Measurements from ENCODE around the gene TBXT. TPM values are rescaled to one million over a fixed set of nuclear protein-coding genes. Genes with fewer than 3 reads are reported as not detected.

Gene TBXT
- total RNA-seq, 1 donor from 2014 or later, result not detected

DNA sequence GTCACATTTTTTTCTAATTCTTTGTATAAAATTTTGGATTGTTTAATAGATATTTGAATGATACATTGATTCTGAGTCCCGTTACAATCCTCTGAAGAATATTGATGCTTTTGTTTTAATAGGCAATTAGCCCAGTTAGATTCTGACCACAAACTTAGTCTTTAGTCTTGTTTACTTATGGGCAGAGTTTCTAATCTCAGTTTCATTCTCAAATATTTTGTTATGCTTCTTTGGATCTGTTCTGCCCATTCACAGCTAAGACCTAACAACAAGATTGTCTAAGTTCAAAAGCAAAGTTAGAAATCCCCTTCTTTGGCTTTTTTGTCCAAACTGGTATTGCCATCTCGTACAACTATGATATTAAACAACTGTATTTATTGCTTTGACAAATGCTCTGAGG, 58.0 kb downstream of the TBXT start:
- FAIRE-seq (no peak), DNase-seq (ENCODE audit: low read depth) (no peak)
- Histone ChIP-seq H3K27me3 (ENCODE audit: control insufficient read depth, insufficient read depth, low read length) (no peaks in the 10 kb centered on the region), H3K36me3 (ENCODE audit: control insufficient read depth, insufficient read depth, low read length) (no peaks in the 10 kb centered on the region), H3K4me3 (ENCODE audit: low read depth, low read length) (no peak overlapping the region)
- TF ChIP-seq, protein P1, sequence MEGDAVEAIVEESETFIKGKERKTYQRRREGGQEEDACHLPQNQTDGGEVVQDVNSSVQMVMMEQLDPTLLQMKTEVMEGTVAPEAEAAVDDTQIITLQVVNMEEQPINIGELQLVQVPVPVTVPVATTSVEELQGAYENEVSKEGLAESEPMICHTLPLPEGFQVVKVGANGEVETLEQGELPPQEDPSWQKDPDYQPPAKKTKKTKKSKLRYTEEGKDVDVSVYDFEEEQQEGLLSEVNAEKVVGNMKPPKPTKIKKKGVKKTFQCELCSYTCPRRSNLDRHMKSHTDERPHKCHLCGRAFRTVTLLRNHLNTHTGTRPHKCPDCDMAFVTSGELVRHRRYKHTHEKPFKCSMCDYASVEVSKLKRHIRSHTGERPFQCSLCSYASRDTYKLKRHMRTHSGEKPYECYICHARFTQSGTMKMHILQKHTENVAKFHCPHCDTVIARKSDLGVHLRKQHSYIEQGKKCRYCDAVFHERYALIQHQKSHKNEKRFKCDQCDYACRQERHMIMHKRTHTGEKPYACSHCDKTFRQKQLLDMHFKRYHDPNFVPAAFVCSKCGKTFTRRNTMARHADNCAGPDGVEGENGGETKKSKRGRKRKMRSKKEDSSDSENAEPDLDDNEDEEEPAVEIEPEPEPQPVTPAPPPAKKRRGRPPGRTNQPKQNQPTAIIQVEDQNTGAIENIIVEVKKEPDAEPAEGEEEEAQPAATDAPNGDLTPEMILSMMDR (IDR thresholded peaks at IDR 0.05; ENCODE audit: insufficient read depth, low read length, severe bottlenecking), result no peak

Other genes with a start within 250 kb of the TBXT start
- under 0.01 TPM in 2 replicates for gene PRR18, start 140.5 kb upstream of the TBXT start, total RNA-seq
- gene SFT2D1, start 174.7 kb upstream of the TBXT start, total RNA-seq, result 47.9 and 61.6 TPM in 2 replicates
- 32.3 and 40.5 TPM in 2 replicates for gene MPC1, start 215.1 kb upstream of the TBXT start, total RNA-seq

Measured in bronchial epithelial cell (primary cell).